Endothelial cell (in vitro differentiated cells): ENCODE data around the gene PLEKHA7. TPM values are rescaled to one million over a fixed set of nuclear protein-coding genes. Genes with fewer than 3 reads are reported as not detected.

Experiments used
- DNase-seq: peaks from one replicate; pipeline ENCODE4 v3.0.0; 2021; ENCODE audit warnings: low spot score
- H3K27ac Mint-ChIP-seq: one replicate; pipeline ENCODE4 v1.8.0; 2021; ENCODE audit warnings: mixed read lengths, inconsistent platforms; ENCODE audit not compliant: unreplicated experiment
- H3K27me3 Mint-ChIP-seq: one replicate; pipeline ENCODE4 v1.8.0; 2021; ENCODE audit warnings: mild to moderate bottlenecking, moderate library complexity, mixed read lengths, inconsistent platforms; ENCODE audit not compliant: unreplicated experiment
- H3K36me3 Mint-ChIP-seq: one replicate; pipeline ENCODE4 v1.8.0; 2021; ENCODE audit warnings: mild to moderate bottlenecking, low read depth, mixed read lengths, inconsistent platforms; ENCODE audit not compliant: unreplicated experiment
- H3K4me1 Mint-ChIP-seq: one replicate; pipeline ENCODE4 v1.8.0; 2021; ENCODE audit warnings: mild to moderate bottlenecking, mixed read lengths, inconsistent platforms; ENCODE audit not compliant: unreplicated experiment
- H3K4me3 Mint-ChIP-seq: one replicate; pipeline ENCODE4 v1.8.0; 2021; ENCODE audit warnings: mild to moderate bottlenecking, mixed read lengths, inconsistent platforms; ENCODE audit not compliant: unreplicated experiment
- H3K9me3 Mint-ChIP-seq: one replicate; pipeline ENCODE4 v1.8.0; 2021; ENCODE audit warnings: mixed read lengths, inconsistent platforms; ENCODE audit not compliant: unreplicated experiment
- total RNA-seq: library from RNA; stranded (reverse); fragmentation: NEBNext Ultra II Directional; extraction: Animal tissue kit (Norgen Biotek cat#: 25700); gene quantifications from one replicate; pipeline ENCODE4 v1.2.1, GENCODE V29; 2021; ENCODE audit not compliant: unreplicated experiment
- TF ChIP-seq, protein P1 (sequence below): fragments of 200-600 bp; sonication (generic); IDR thresholded peaks from one replicate; pipeline ENCODE4 v1.5.0; 2021; ENCODE audit warnings: antibody characterized with exemption; ENCODE audit not compliant: unreplicated experiment

The PLEKHA7 gene
- total RNA-seq, 1 donor from 2014 or later = 8.2 TPM

DNA sequence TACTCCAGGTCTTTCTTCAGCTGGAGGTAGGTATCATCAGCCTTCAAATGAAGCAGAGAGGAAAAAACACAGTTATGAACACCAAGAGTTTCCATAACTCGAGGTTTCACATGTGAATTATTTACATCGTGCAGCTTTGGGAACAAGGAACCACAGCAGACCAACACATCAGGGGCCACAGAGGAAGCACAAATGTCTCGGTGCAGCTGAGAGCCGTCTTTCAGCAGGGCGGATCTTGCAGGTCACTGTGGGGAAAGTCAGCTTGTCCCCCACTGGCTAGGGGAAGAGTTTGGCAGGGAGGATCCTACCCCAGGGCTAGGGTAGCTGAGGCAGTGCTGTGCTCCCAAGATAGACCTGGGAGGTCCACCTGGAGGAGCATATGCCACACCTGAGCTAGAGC is 201.1 kb downstream of the PLEKHA7 start:
- Mint-ChIP-seq H3K27me3 (peaks cover 2% of the 10 kb centered on the region), H3K4me3 (no peak overlapping the region), H3K36me3 (peaks cover 4% of the 10 kb centered on the region), H3K4me1 (no peaks in the 10 kb centered on the region), H3K27ac (no peak overlapping the region), H3K9me3 (no peaks in the 10 kb centered on the region)
- DNase-seq = no peak
- TF ChIP-seq, protein P1, sequence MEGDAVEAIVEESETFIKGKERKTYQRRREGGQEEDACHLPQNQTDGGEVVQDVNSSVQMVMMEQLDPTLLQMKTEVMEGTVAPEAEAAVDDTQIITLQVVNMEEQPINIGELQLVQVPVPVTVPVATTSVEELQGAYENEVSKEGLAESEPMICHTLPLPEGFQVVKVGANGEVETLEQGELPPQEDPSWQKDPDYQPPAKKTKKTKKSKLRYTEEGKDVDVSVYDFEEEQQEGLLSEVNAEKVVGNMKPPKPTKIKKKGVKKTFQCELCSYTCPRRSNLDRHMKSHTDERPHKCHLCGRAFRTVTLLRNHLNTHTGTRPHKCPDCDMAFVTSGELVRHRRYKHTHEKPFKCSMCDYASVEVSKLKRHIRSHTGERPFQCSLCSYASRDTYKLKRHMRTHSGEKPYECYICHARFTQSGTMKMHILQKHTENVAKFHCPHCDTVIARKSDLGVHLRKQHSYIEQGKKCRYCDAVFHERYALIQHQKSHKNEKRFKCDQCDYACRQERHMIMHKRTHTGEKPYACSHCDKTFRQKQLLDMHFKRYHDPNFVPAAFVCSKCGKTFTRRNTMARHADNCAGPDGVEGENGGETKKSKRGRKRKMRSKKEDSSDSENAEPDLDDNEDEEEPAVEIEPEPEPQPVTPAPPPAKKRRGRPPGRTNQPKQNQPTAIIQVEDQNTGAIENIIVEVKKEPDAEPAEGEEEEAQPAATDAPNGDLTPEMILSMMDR = no peak

DNA sequence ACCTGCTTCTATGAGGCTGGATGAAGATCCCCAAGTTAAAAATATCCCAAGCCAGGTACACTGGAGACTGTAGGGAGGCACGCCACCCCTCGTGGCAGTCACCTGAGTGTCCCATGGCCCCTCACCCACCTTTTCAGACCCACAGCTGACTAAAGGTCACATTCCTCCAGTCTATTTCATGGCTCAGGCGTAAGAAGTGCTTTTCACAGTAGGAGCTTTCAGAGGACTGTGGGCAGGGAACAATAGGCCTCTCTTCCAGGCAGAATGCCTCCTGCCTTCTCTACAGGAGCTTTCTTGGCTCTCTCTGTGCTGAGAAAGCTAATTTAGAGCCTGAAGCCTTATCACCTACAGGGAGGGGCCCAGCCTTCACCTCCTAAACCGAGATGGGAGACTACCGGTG is 201.9 kb downstream of the PLEKHA7 start:
- Mint-ChIP-seq H3K27ac (no peak overlapping the region), H3K9me3 (no peaks in the 10 kb centered on the region), H3K36me3 (peaks cover 4% of the 10 kb centered on the region), H3K27me3 (peaks cover 2% of the 10 kb centered on the region), H3K4me1 (no peaks in the 10 kb centered on the region), H3K4me3 (no peak overlapping the region)
- TF ChIP-seq, protein P1 = no peak
- no peak for DNase-seq

DNA sequence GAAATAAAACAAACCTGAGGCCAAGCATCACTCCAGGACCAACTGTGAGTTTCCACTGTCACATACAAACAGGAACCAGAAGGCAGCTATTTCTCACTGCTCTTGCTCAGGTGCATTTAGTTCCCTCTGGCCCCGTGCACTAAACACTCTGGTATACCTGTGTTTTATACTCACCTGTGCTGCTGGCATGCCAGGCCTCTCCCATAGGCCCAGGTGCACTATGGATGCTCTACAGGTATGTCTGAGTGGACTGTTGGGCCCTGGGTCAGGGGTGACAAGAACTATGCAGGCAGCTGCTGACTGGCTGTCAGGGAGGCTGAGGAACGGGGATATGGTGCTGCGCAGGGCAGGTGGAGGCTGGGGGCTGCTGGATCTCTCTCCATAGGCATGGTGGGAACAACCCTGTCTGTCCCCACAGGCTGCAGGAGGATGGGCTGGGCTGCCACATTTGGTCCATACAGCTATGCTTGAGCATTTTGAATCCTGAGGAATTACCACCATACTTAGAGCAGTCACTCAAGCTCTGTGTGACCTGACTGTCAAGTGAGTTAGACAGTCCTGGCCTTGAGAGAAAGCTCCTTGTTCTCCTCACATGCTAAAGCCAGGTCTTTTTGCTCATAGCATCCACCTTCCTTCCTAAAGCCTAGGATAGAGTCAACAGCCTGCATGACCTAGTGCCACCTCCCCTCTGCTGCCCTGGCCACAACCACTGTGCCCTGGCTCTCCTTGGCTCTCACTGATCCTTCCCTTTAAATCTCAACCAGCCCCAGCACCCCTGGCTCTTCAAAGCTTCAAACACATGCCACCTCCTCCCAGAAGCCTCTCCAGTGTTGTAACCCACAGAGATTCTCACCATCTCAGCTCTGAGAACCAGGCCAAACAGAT is 202.8 kb downstream of the PLEKHA7 start:
- Mint-ChIP-seq H3K27me3 (peaks cover 2% of the 10 kb centered on the region), H3K9me3 (no peaks in the 10 kb centered on the region), H3K36me3 (peaks cover 4% of the 10 kb centered on the region), H3K4me3 (no peak overlapping the region), H3K27ac (peak overlapping the region; percentile 1), H3K4me1 (no peaks in the 10 kb centered on the region)
- DNase-seq = no peak
- TF ChIP-seq, protein P1 = no peak

DNA sequence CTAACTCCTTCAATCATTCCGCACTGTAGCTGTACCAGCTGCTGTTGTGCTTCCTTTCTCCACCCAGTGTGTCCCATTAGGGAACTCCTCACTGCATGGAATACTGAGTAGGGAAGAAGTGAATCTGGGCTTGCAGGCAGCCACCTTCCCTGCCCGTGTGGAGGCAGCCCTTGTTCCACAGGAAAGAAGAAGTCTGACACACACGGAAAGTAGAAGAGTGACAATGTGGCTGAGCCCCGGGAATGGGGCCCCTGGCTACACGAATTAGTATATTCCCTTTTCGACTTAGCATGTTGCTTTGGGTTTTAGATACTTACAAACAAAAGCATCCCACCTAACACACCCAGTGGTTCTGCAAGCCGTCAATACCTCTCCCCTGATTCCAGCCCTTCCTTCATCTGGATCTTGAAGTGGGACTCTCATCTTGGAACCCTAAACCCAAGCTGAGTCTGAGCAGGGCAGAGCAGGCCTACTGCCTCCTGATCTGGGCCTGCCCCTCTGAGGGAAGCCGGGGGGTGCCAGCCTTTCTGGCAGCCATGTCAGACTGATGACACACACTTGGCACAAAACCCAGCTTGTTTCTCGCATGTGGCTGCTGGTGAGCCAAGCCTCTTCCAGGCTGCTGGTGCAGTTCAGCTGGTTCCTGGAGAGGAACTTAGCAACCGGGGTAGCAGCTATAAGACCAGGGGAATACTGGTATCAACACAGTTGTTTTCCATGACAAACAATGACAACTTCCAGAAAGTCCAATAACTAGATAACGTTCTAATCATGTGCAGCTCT is 204.1 kb downstream of the PLEKHA7 start:
- H3K36me3 Mint-ChIP-seq = peaks cover 4% of the 10 kb centered on the region
- H3K27me3 Mint-ChIP-seq = peaks cover 2% of the 10 kb centered on the region
- TF ChIP-seq, protein P1 = no peak
- no peak overlapping the region for H3K4me3 Mint-ChIP-seq
- H3K27ac Mint-ChIP-seq = no peak overlapping the region
- no peaks in the 10 kb centered on the region for H3K9me3 Mint-ChIP-seq
- no peak for DNase-seq
- no peaks in the 10 kb centered on the region for H3K4me1 Mint-ChIP-seq

DNA sequence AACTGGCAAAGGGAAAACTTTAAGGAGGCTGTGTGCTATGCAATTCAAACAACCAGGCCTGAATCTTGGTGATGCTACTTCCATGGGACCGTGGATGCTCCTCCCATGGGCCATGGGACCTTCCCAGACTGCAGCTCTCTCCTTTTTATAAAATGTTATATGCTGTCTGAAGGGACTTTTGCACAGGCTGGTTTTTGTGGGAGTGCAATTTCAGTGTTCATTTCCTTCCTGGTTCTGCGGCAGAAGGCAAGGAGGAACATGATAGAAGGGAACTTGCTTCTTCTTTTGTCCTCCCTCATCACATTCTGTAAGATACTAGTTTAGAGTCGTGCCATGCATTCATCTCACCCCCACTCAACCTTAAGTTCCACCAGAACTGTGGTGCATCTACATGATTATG is 206.9 kb downstream of the PLEKHA7 start:
- TF ChIP-seq, protein P1 = no peak
- H3K4me1 Mint-ChIP-seq = no peaks in the 10 kb centered on the region
- no peak overlapping the region for H3K4me3 Mint-ChIP-seq
- peaks cover 2% of the 10 kb centered on the region for H3K27me3 Mint-ChIP-seq
- no peak for DNase-seq
- peaks cover 4% of the 10 kb centered on the region for H3K36me3 Mint-ChIP-seq
- no peaks in the 10 kb centered on the region for H3K9me3 Mint-ChIP-seq
- no peak overlapping the region for H3K27ac Mint-ChIP-seq
